ENCODE data around the gene GDF2.
A peak's percentile ranks its signal among the peaks of the same experiment; 100 is the strongest.

The GDF2 gene

DNA sequence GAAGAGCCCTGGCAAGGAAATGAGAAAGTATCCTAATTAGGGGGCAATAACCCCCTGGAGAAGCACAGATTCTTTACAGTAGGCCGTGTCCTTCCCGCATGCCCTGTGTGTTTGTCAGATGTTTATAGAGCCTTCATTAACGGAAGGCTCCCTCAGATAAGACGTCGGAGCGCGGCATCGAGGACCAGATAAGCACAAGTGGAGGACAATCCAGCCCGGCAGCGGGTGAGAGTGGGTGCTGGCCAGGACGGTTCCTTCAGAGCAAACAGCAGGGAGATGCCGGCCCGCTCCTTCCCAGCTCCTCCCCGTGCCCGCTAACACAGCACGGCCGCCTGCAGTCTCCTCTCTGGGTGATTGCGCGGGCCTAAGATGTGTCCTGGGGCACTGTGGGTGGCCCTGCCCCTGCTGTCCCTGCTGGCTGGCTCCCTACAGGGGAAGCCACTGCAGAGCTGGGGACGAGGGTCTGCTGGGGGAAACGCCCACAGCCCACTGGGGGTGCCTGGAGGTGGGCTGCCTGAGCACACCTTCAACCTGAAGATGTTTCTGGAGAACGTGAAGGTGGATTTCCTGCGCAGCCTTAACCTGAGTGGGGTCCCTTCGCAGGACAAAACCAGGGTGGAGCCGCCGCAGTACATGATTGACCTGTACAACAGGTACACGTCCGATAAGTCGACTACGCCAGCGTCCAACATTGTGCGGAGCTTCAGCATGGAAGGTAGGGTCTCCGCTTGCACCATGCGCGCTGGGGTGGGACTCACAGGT lies at the start of gene GDF2:
TSS of gene GDF2 (plus strand) at position 155 of the 762 bp plus-strand sequence. CDS start at position 370, 215 bp downstream.
- no peak for DNase-seq (ENCODE audit: low read depth in 2 of 3, low spot score in 1 of 3)

DNA sequence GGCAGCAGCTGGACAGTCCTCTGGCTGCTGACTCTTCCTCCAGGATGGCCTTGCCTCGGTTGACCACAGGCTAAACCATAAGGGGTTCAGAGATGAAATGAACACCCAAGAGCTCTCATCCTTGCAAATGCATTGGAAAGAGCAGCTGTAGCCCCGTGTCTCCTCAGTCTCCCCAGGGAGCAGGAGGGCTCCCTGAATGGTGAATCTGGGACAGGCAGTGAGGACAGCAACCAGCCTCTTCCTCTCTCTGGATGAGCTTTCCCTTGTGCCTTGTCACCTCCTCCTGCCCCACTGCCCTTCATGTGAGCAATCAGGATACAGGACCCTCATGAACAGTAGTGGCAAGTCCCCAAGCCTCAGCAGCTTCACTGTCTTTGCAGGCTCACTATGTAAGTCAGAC lies 46.2 kb upstream of the GDF2 start:
- DNase-seq (ENCODE audit: low read depth in 2 of 3, low spot score in 1 of 3), result no peak

DNA sequence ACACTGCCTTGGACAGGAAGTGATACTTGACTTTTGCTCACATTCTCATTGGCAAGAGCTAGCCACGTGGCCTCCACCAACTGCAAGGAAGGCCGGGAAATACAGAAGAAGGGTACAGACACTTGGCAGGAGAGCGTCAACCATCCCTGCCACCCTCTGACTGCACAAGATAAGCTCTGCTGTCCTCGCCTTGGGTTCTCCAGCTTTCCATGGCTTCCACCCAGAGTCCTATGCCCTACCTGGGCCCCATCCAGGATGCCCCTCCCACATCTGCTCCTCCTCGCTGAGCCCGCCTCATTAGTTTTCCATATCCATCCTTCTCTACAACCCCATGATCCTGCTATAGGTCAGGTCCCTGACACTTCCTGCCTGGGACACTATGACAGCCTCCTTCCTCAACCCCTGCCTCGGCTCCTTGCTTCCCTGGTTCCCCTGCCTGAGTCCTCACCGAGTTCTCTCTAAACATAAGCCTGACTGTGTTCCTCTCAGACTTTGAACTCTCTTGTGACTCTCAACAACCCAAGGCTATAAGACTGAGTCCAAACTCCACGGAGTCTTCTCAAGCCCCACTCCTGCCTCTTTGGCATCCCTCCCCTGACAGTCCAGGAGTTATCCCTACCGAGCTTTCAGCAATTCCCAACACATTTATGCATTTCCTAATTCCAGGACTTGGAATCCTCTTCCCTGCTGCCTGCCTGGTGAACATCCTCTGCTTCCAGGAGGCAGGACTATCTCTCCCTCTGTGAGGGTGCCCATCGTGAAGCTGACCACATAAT lies 45.5 kb upstream of the GDF2 start:
- no peak for DNase-seq (ENCODE audit: low read depth in 2 of 3, low spot score in 1 of 3)

DNA sequence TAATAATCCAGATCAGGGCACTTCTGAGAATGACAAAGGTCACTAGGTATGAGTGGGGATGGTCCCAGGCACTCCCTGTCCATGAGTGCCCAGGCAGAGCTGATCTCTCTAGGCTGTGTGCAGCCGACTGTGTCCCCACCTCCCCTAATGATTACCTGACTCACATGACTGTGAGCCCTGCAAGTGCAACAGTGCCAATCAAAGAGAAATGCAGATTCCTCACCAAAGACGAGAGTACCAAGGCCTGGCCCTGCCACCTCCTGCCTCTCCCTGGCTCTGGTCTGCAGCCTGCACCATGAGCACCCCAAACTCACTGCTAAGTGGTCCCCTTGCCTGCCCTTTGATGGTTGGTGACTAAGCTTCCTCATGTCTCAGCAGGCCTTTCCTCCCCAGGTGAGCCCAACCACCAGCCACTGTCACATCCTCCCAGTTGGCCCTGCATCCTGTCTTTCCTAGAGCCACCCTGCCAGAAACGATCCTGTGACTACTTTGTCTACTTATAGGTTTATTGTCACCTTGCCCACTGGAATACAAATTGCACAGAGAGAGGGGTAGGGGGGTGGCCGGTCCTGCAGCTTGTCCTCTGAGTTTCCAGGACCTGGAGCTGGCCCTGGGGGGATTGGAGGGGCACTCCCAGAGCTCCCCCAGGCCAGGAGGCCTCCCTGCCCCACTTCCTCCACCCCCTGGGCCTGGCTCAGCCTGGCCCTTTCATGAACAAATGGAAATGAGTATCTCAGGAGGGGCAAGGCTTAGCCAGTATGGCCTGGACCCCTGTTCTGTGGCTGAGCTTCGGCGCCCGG lies 44.7 kb upstream of the GDF2 start:
- DNase-seq (ENCODE audit: low read depth in 2 of 3, low spot score in 1 of 3), result peak in 1 of 3 donors; percentile 31

DNA sequence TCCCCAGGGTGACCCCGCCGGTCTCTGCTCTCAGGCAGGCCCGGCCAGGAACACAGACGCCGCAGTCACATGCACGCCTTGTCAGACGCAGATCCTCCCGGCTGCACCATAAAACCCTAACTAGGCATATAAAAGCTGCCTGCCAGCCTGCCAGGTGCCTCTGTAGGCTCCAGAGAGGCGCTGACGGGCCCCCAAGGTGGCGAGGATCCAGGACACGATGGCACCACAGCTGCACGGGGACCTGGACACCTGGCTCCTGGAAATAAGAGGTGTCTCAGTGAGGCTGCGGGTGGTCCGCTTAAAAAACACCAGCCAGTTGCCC lies 44.1 kb upstream of the GDF2 start:
- DNase-seq (ENCODE audit: low read depth in 2 of 3, low spot score in 1 of 3), result no peak

DNA sequence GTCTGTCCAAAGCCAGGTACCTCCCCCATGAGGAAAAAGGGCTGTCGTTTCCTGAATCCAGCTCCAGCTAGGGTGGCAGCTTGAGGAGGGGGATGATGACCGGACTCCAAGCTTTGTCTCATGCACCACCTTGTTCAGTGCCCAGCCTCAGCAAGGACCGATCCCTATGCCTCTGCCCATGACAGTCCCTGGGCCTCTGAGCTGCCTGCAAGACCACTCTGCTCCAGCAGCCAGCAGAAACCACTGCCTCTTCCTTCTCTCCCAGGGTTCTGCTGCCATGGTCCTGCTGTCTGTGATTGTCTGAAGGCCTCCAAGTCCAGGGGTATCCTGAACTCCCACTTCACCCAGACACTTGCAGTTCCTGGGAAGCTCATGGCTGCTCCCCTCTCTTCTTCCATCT lies 43.5 kb upstream of the GDF2 start:
- no peak for DNase-seq (ENCODE audit: low read depth in 2 of 3, low spot score in 1 of 3)

DNA sequence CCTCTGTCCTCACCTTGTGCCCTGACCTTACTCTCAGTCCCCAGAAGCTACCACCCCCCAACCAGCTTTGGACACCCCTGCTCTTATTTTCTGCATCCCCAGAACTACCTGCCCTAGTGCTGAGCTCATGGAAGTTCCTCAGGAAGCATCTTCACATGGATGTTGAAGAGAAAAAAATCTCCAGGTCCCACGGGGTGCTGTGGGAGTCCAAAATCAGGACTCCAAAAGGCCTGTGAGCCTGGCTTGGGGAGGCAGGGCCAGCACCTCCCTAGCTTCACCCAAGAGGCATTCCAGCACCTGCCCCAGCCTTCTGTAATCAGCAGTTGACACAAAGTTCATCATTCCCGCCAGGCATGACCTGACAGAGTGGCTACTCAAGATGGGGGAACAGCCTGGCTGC lies 43.0 kb upstream of the GDF2 start:
- DNase-seq (ENCODE audit: low read depth in 2 of 3, low spot score in 1 of 3), result no peak

DNA sequence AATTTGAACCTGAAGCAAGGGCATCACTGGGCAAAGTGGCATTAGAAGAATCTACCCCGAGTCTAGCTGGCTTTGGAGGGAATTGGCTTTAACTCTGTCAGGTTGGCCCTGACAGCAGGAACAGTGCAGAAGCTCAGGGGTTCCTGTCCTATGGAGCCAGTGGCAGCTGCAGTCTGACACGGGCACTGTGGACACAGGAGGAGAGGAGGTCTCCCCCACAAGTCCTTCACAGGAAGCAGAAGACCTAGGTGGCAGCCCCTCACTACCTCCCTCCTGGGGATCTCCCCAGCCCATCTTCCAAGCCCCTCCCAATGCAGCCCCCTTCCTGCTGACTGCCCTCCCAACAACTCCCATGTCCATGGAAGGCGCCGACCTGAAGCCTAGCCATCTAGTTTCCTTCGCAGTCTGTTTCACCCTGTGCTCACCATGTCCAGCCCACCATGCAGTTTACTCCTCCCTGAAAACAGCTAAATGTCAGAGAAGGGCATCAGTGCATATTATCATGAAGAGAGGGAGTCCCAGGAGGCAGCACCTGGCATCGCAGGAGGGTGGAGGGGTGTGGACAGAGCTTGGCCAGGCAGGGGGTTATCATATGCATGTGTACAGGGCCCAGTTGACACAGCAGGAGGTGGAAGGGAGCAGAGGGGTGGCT lies 40.1 kb upstream of the GDF2 start:
- DNase-seq (ENCODE audit: low read depth in 2 of 3, low spot score in 1 of 3), result no peak

DNA sequence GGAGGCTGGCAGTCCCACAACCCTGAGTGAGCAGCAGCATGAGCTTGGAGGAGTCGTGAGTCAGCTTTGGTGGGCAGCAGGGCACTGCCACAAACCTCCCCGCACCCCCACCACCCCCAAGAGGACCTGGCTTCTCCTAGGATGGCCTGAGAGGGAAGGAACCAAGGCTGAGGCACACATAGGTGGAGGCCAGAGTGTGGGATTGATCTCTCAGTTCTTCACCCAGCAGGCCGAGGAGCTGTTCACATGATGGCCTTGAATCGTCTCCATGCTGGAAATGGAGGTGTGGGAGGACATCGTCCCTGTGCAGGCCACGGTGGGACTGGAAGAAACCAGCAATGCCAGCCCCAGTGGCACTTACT lies 39.6 kb upstream of the GDF2 start:
- DNase-seq (ENCODE audit: low read depth in 2 of 3, low spot score in 1 of 3), result no peak

DNA sequence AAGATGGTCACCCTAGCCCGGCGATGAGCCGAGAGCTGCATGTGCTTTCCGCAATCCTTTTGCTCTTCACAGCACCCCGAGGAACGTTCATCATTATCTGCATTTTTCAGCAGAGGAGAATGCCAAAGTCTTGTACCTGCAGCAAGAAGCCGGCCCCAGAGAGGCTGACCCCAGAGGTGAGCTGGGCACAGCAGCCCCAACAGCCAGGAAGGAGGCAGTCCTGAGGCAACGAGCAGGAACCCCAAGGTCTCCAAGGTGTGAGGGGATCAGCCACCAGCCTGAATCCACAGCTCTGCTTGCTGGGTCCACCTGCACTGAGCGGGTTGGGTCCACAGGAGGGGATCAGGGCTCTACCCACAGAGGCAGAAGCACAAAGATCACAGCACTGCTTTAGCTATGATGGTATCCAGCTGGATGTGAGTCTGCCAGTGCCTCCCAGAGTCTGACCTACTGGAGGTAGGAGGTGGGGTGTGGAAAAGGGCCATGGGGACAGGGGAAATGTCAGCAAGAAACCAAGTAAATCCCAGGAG lies 39.1 kb upstream of the GDF2 start:
- DNase-seq (ENCODE audit: low read depth in 2 of 3, low spot score in 1 of 3), result no peak

DNA sequence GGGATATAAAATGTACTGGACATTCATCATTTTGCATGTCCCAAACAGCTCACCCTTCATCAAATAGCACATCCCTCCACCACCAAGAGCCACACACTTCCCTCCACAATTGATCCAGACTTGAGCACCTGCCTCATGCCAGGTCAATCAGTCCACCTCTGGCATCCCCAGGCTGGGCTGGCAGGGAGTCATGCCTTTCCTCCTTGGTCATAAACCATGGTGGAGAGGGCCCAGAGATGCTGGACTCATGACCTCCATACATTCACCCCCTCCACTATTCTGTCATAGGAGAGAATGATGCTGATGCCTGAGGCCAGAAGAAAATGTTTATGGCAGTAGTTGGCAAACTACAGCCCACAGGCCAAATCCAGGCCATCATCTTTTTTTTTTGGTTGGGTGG lies 38.4 kb upstream of the GDF2 start:
- no peak for DNase-seq (ENCODE audit: low read depth in 2 of 3, low spot score in 1 of 3)

DNA sequence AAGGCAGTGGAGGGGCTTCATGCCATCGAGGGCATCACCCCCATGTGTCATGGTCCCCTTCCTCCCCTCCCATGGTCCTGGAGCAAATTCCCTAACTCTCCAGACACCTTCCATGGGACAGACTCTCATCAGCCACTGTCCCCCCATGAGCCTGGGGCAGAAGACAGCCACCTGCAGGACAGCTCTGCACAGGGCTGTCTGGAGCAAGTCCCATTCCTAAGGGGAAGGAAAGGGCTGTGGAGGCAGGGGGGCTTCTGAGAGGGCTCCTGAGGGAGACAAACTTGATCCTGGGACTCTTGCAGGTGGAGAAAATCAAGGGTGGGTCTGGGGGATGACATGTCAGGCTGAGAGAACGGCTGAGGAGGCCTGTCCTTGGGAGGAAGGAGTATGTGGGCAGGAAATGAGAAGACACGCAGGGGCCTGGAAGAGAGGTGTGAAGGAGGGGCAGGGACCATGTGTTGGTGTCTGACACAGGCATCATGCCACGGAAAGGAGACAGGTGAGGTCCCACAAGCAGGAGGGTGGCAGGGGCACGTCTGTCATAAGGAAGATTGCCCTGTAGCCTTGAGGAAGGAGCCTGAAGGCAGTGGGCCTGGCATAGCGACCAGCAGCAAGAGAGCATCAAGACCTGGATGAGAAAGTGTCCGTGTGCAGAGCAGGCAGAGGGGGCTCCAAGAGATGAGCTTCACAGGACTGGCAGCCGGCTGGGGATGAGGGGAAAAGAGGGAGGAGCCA lies 36.7 kb upstream of the GDF2 start:
- DNase-seq (ENCODE audit: low read depth in 2 of 3, low spot score in 1 of 3), result no peak

DNA sequence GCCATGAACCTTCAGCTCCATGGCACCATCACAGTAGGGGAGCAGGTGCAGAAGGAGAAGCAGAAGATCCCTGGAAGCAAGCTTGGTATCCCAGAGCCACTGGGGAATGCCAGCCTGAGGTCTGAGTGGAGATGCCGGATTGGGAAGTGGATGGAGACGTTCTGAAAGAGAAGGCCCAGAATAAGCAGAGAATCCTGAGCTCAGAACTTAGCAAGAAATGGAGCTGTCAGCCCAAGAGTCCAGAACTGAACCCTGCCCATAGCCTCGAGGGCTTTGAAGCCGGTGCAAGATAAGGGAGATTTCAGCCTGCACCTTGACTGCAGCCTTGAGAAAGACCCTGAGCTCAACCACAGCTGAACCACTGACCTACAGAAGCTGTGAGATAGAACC lies 36.1 kb upstream of the GDF2 start:
- DNase-seq (ENCODE audit: low read depth in 2 of 3, low spot score in 1 of 3), result no peak

DNA sequence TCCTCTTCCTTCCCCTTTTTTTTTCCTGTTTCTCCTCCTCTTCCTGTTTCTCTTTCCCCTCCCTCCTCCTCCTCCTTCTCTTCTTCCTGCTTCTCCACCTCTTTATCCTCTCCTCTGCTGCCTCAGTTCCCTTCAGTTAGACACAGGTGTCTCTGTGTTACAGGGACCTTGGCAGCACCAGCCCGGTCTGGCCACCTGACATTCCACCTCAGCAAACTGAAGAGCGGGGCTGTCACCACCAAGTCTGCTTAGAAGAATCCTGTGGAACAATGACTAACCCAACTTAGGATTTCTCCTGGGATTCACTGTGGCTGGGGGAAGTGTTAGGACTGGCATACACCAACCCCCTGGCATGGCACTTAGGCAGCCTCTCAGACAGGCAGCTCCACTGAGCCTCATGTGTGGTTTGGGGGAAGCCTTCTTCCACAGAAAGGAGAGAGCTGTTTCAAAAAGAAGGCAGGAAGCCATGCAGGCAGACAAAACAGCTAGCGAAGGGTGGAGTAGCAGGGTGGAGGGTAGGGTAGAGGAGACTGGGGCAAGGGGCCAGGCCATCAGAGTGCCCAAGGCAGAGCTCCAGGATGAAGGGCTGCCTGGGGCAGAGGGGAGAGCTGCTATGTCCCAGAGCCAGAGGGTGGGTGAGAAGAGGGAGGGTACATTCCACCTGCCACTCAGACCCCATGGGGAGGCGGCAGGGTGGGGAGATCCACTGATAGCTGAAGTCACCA lies 35.5 kb upstream of the GDF2 start:
- no peak for DNase-seq (ENCODE audit: low read depth in 2 of 3, low spot score in 1 of 3)

DNA sequence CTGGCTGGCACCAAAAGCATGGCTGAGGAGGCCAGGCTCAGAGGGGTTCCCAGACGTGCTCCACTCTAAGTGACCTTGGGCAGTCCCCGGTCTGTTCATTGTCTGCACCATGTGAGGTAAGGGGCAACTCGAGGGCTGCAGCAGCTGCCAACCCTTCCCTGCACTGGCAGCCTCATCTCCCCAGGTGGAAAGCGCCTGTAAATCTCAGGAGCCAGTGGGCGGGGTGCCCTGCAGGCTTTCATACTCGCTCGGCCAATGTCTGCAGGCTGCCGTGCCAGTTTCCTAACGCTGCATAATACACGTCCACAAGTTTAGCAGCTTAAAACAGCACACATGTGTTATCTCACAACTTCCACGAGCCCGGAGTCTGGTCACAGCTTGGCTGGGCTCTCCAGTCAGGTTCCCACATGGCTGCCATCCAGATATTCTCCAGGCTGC lies 34.9 kb upstream of the GDF2 start:
- DNase-seq (ENCODE audit: low read depth in 2 of 3, low spot score in 1 of 3), result no peak

DNA sequence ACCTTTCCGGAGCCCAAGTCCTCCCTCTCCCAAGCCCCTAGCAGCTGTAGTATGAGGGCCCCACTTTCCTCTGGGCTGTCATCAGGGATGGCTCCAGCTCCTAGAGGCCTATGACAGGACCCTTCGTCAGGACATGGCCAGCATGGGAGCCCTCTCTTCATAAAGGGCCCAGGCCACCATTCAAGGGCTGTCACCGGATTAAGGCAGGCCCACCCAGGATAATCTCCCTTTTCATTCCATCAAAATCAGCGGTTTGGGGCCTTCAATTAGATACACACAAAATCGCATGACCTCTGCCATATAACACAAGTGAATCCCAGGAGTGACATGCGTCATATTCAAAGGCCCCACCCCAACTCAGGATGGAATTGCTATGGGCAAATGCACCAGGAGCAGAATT lies 34.4 kb upstream of the GDF2 start:
- DNase-seq (ENCODE audit: low read depth in 2 of 3, low spot score in 1 of 3), result no peak

DNA sequence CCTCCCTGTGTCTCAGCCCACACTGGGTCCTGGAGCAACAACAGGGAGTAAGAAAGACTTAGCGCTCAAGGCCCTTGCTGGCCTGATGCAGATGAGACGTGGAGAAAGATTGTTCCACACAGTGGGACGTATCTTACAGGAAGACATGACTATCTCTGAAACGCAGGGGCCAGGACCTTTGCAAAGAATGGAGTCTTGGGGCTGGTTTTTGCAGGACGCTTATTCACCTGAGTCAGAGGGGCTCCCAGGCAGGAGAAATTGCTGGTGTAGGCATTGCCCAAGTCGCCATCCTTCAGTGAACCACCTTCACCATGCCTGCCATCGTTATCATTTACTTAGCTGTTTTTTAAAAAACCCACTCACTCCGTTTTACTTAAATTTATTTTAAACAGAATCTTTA lies 34.0 kb upstream of the GDF2 start:
- no peak for DNase-seq (ENCODE audit: low read depth in 2 of 3, low spot score in 1 of 3)

DNA sequence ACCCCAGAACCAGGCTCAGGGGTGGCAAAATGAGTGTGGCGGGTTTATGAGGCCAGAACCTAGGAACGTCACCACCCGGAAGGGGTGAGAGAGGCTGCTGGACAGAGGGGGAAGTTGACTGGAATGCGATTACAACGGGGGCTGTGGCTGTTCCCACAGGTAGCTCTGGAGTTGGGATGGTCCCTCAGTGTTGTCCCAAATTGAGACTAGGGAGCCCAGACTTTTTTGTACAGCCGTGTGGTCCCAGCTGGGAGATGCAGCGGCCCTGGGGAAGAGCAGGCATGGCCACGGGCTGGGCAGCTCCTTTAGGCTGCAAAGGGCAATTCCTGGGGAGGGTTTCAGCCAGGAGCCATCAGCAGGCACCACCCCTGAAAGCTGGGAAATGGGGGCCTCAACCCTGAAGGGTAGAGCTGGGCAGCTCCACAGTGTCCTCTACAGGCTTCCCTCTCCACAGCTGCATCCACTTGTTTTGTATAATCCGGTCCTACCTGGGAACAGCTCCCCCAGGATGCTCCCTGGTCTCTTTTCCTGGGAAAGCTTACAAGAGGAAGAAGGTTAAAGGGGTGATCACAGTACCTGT lies 33.2 kb upstream of the GDF2 start:
- DNase-seq (ENCODE audit: low read depth in 2 of 3, low spot score in 1 of 3), result no peak

DNA sequence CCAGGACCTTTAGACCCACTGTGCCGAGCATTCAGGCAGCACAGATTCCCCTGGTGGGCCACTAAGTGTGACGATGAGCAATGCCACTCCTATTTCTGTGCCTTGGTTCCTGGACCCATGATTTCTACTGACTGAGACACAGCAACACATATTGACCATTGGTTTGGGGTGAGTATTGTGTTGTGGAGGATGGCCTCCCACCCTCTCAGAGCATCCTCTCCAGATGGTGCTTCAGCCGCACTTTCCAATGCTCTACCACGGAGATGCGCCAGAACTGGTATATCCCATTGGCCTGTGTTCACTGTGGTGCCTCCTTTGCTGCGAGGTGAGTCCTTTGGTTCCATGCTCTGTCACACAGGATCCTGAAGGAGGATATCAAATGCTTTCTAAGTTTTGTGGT lies 32.3 kb upstream of the GDF2 start:
- DNase-seq (ENCODE audit: low read depth in 2 of 3, low spot score in 1 of 3), result no peak

DNA sequence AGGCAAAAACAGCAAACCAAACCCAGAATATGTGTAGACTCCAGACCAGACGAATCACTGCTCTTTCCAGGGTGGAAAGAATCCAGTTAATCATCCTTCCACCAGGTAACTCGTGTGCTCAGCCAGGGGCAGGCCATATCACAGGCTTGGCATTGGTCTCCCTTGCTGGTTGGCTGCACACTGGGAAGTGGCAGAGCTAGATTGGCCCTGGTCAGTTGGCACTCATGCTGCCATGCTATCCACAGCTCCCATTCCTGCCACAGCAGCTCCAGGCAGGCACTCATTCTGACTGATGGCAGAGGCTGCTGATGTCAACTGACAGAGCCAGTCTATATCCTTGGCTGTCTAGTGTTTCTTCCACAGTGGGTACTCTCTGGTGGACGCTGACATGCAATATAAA lies 31.9 kb upstream of the GDF2 start:
- DNase-seq (ENCODE audit: low read depth in 2 of 3, low spot score in 1 of 3), result no peak

Measured in stimulated activated CD4-positive, alpha-beta T cell treated with anti-CD3 and anti-CD28 coated beads, Interleukin-12 subunit alpha, Interleukin-12 subunit beta, amount 100 ng/mL, for 48 hours (primary cell).